Measurements from ENCODE around the gene RMND5B.

GRCh38 chr5:178086266-178086665, 44.5 kb upstream of the RMND5B start:
- no peak for TF ChIP-seq EZH2 (IDR thresholded peaks at IDR 0.05)
- TF ChIP-seq POLR2AphosphoS5 (IDR thresholded peaks at IDR 0.05; ENCODE audit: borderline replicate concordance, low read depth, low read length) = no peak
